Spleen (tissue), 11 donors: ENCODE measurements around the gene GRB10. TPM values are rescaled to one million over a fixed set of nuclear protein-coding genes. Genes with fewer than 3 reads are reported as not detected.
"Not testable (repeated sequence)": the region's sequence is repeated elsewhere in the genome, so short reads cannot be mapped to it uniquely, and the experiment has no call there.

Experiments
- DNase-seq: peaks from one replicate; pipeline ENCODE4 v3.0.0-alpha.2; 2020
- H3K27ac ChIP-seq, 8 donors: fragments of 200-600 bp; sonication (generic) in 7 of 8; 1 replicate in 4 of 8; 2 replicates in 4 of 8; pipeline versions ENCODE4 v1.5.0 to v1.8.0; 2016 to 2021; ENCODE audit warnings: inconsistent platforms in 4 of 8, mild to moderate bottlenecking in 4 of 8, moderate library complexity in 1 of 8
- H3K27me3 ChIP-seq, 7 donors: fragments of 200-600 bp; sonication (generic) in 6 of 7; replicated peaks in 1 of 7; 1 replicate in 4 of 7; 2 replicates in 3 of 7; pipeline versions ENCODE4 v1.5.0 to v1.8.0; 2016 to 2021; ENCODE audit warnings: inconsistent platforms in 3 of 7, mild to moderate bottlenecking in 1 of 7
- H3K36me3 ChIP-seq, 6 donors: fragments of 200-600 bp; sonication (generic) in 5 of 6; 1 replicate in 4 of 6; 2 replicates in 2 of 6; pipeline versions ENCODE4 v1.5.0 to v1.8.0; 2016 to 2021; ENCODE audit warnings: inconsistent platforms in 2 of 6
- H3K4me1 ChIP-seq, 6 donors: fragments of 200-600 bp; sonication (generic) in 5 of 6; 1 replicate in 3 of 6; 2 replicates in 3 of 6; pipeline versions ENCODE4 v1.5.0 to v1.8.0; 2016 to 2021; ENCODE audit warnings: inconsistent platforms in 3 of 6
- H3K4me3 ChIP-seq, 8 donors: fragments of 200-600 bp; sonication (generic) in 7 of 8; 1 replicate in 4 of 8; 2 replicates in 4 of 8; pipeline versions ENCODE4 v1.5.0 to v1.8.0; 2016 to 2021; ENCODE audit warnings: inconsistent platforms in 4 of 8, mild to moderate bottlenecking in 4 of 8, moderate library complexity in 2 of 8
- H3K9me3 ChIP-seq, 8 donors: fragments of 200-600 bp; sonication (generic) in 7 of 8; 1 replicate in 4 of 8; 2 replicates in 4 of 8; pipeline versions ENCODE4 v1.5.0 to v1.8.0; 2016 to 2021; ENCODE audit warnings: inconsistent platforms in 4 of 8
- CTCF ChIP-seq, 11 experiments: fragments of 200-600 bp in 7 of 11; fragments of 450-650 bp in 4 of 11; sonication (generic) in 4 of 11; IDR thresholded peaks in 8 of 11; conservative IDR thresholded peaks in 3 of 11; 1 replicate in 7 of 11; 2 replicates in 4 of 11; pipeline versions ENCODE4 v1.4.0 to v1.8.0; 2016 to 2021; ENCODE audit warnings: antibody characterized with exemption in 11 of 11, inconsistent platforms in 4 of 11, mild to moderate bottlenecking in 1 of 11
- POLR2A ChIP-seq, 3 donors: fragments of 450-650 bp; IDR thresholded peaks; one replicate each; pipeline ENCODE4 v1.5.1; 2017; ENCODE audit warnings: antibody characterized with exemption in 3 of 3, mild to moderate bottlenecking in 1 of 3
- POLR2AphosphoS5 ChIP-seq, 3 donors: sonication (generic); formaldehyde crosslinking; IDR thresholded peaks; one replicate each; pipeline ENCODE4 v1.5.1; 2017; ENCODE audit warnings: antibody characterized with exemption in 3 of 3
- WGBS, 5 donors: extraction: QIAGEN DNeasy Blood & Tissue Kit in 3 of 5; methylation state at CpG; one replicate each; pipeline versions ENCODE4 v1.1.5 to v1.1.7; 2013 to 2018; 5-methylcytosine and 5-hydroxymethylcytosine counted together
- intact Hi-C: fragments of 100-400 bp; cut with DNase I; formaldehyde crosslinking; loops from one replicate; pipeline ENCODE4 v1.15.0; 2023; ENCODE audit warnings: low total_unique reads
- polyA plus RNA-seq, 3 donors: library from polyadenylated mRNA; stranded (reverse); fragments of 200-250 nt; gene quantifications; one replicate each; pipeline ENCODE4 v1.2.1, GENCODE V29; 2013
- total RNA-seq, 7 donors: library from RNA; depleted of rRNA in 3 of 7; stranded (reverse); fragments of >200 nt in 3 of 7; fragmentation: NEBNext Ultra II Directional in 4 of 7; extraction: Animal tissue kit (Norgen Biotek cat#: 25700) in 4 of 7; gene quantifications; one replicate each; pipeline versions ENCODE4 v1.1.0 to v1.2.1, GENCODE V29; 2016 to 2021
- donor health status: healthy with polysubstance abuse.
- donor health status: DM: no; HTN: no; CAD: no; lungs with moderate emphysema.
- donor health status: DM: no; HTN: no; CAD: no.
- donor health status: Bipolar disorder and iron deficiency.
- donor health status: healthy.
- donor health status: DM: no; HTN: no; CAD: no.
- donor health status: DM: yes; HTN: yes; CAD: no.

Gene GRB10
- total and polyA plus RNA-seq, 10 donors, result 11.3 to 159 (median 115) TPM

GRCh38 chr7:50588937-50589336, 193.8 kb downstream of the GRB10 start:
- 84 to 95% (median 88%) methylated on average over 8 of the region's 8 CpGs for WGBS, 5 donors
- TF ChIP-seq CTCF (IDR thresholded peaks at IDR 0.05 in 8 of 11, conservative IDR thresholded peaks at IDR 0.05 in 3 of 11) (no peak), POLR2AphosphoS5 (IDR thresholded peaks at IDR 0.05) (peak in 1 of 3 donors; percentile 6), POLR2A (IDR thresholded peaks at IDR 0.05) (no peak)
- H3K9me3 ChIP-seq, result peaks cover 0 to 10% (median 5%) of the 10 kb centered on the region in 8 donors
- intact Hi-C loops, result no loop called here
- no peak overlapping the region for H3K27ac ChIP-seq
- peaks cover 0 to 35% (median 12%) of the 10 kb centered on the region in 6 donors for H3K36me3 ChIP-seq
- no peak overlapping the region for H3K4me3 ChIP-seq
- no peak for DNase-seq
- H3K4me1 ChIP-seq, result no peaks in the 10 kb centered on the region
- H3K27me3 ChIP-seq, result no peaks in the 10 kb centered on the region

GRCh38 chr7:50587737-50588136, 195.0 kb downstream of the GRB10 start:
- no peaks in the 10 kb centered on the region for H3K27me3 ChIP-seq
- H3K9me3 ChIP-seq, result peaks cover 4 to 22% (median 17%) of the 10 kb centered on the region in 8 donors
- intact Hi-C loops, result no loop called here
- H3K4me1 ChIP-seq, result no peaks in the 10 kb centered on the region
- TF ChIP-seq POLR2AphosphoS5 (IDR thresholded peaks at IDR 0.05) (no peak), POLR2A (IDR thresholded peaks at IDR 0.05) (no peak)
- 78 to 87% (median 78%) methylated on average over 6 of the region's 6 CpGs for WGBS, 5 donors
- DNase-seq, result no peak
- no peak overlapping the region for H3K4me3 ChIP-seq
- H3K36me3 ChIP-seq, result peaks cover 0 to 23% (median 6%) of the 10 kb centered on the region in 6 donors
- no peak overlapping the region for H3K27ac ChIP-seq

- H3K4me1 ChIP-seq, result no peaks in the 10 kb centered on the region
Observed at GRCh38 chr7:50584793-50585408, 197.8 kb downstream of the GRB10 start.

GRCh38 chr7:50584386-50584785, 198.3 kb downstream of the GRB10 start:
- H3K36me3 ChIP-seq, result no peaks in the 10 kb centered on the region
- peaks cover 4 to 28% (median 22%) of the 10 kb centered on the region in 8 donors for H3K9me3 ChIP-seq
- no peaks in the 10 kb centered on the region for H3K27me3 ChIP-seq
- TF ChIP-seq POLR2AphosphoS5 (IDR thresholded peaks at IDR 0.05) (no peak), CTCF (IDR thresholded peaks at IDR 0.05 in 8 of 11, conservative IDR thresholded peaks at IDR 0.05 in 3 of 11) (no peak), POLR2A (IDR thresholded peaks at IDR 0.05) (no peak)
- no peak overlapping the region for H3K4me3 ChIP-seq
- H3K4me1 ChIP-seq, result no peaks in the 10 kb centered on the region
- no peak overlapping the region for H3K27ac ChIP-seq
- no peak for DNase-seq
- WGBS, 5 donors, result 81 to 91% (median 86%) methylated on average over 3 to 4 of the region's 4 CpGs
- intact Hi-C loops, result no loop called here

More at GRCh38 chr7:50584793-50585408, 197.8 kb downstream of the GRB10 start:
- no peak for TF ChIP-seq CTCF (IDR thresholded peaks at IDR 0.05 in 8 of 11, conservative IDR thresholded peaks at IDR 0.05 in 3 of 11)
- no peak for TF ChIP-seq POLR2A (IDR thresholded peaks at IDR 0.05)
- TF ChIP-seq POLR2AphosphoS5 (IDR thresholded peaks at IDR 0.05), result no peak
- intact Hi-C loops, result no loop called here
- 82 to 93% (median 90%) methylated on average over 5 of the region's 5 CpGs for WGBS, 5 donors
- Histone ChIP-seq H3K36me3 (no peaks in the 10 kb centered on the region), H3K4me3 (no peak overlapping the region), H3K27ac (no peak overlapping the region), H3K27me3 (no peaks in the 10 kb centered on the region), H3K9me3 (peaks cover 4 to 28% (median 22%) of the 10 kb centered on the region in 8 donors)
- DNase-seq, result no peak

GRCh38 chr7:50583295-50583694, 199.4 kb downstream of the GRB10 start:
- 88 to 96% (median 93%) methylated on average over 4 of the region's 4 CpGs for WGBS, 5 donors
- intact Hi-C loops, H3K4me1 ChIP-seq, H3K36me3 ChIP-seq, H3K4me3 ChIP-seq, H3K27me3 ChIP-seq, DNase-seq, H3K27ac ChIP-seq: not testable (repeated sequence)
- H3K9me3 ChIP-seq, result peaks cover 4 to 28% (median 22%) of the 10 kb centered on the region in 8 donors

GRCh38 chr7:50582271-50582670, 200.4 kb downstream of the GRB10 start:
- WGBS, 5 donors, result 91 to 96% (median 95%) methylated on average over 4 of the region's 4 CpGs
- H3K27me3 ChIP-seq, H3K36me3 ChIP-seq, H3K4me3 ChIP-seq, intact Hi-C loops, DNase-seq, H3K27ac ChIP-seq, H3K4me1 ChIP-seq: not testable (repeated sequence)
- peaks cover 4 to 28% (median 22%) of the 10 kb centered on the region in 8 donors for H3K9me3 ChIP-seq

GRCh38 chr7:50580666-50581065, 202.0 kb downstream of the GRB10 start:
- 79 to 88% (median 84%) methylated on average over 2 of the region's 2 CpGs for WGBS, 5 donors
- H3K36me3 ChIP-seq, intact Hi-C loops, H3K4me3 ChIP-seq, H3K27ac ChIP-seq, H3K27me3 ChIP-seq, DNase-seq, H3K4me1 ChIP-seq: not testable (repeated sequence)
- H3K9me3 ChIP-seq, result peaks cover 4 to 35% (median 25%) of the 10 kb centered on the region in 8 donors
